Mononuclear cell (primary cell): ENCODE results near the gene UBQLNL. TPM values are rescaled to one million over a fixed set of nuclear protein-coding genes. Genes with fewer than 3 reads are reported as not detected.

ENCODE experiments used
- H3K27me3 ChIP-seq: 2 replicates; pipeline ENCODE4 v1.6.0; 2011; ENCODE audit warnings: low read length, control low read depth; ENCODE audit not compliant: insufficient read depth
- H3K4me1 ChIP-seq: 2 replicates; pipeline ENCODE4 v1.5.1; 2011; ENCODE audit warnings: mild to moderate bottlenecking, low read length, control low read depth; ENCODE audit not compliant: insufficient read depth
- H3K4me3 ChIP-seq: 2 replicates; pipeline ENCODE4 v1.5.1; 2011; ENCODE audit warnings: mild to moderate bottlenecking, low read length, moderate library complexity
- H3K9me3 ChIP-seq: 2 replicates; pipeline ENCODE4 v1.5.1; 2011; ENCODE audit warnings: low read depth, mild to moderate bottlenecking, control low read depth, low read length
- total RNA-seq: library from RNA; depleted of rRNA; stranded (reverse); fragments of >200 nt; gene quantifications from one replicate; pipeline ENCODE4 v1.2.3, GENCODE V29; 2012

Gene UBQLNL
- total RNA-seq, 1 donor: 0.52 TPM

GRCh38 chr11:5486421-5486820, 30.1 kb downstream of the UBQLNL start:
- Histone ChIP-seq H3K27me3 (no peaks in the 10 kb centered on the region), H3K9me3 (no peaks in the 10 kb centered on the region), H3K4me3 (no peak overlapping the region), H3K4me1 (no peaks in the 10 kb centered on the region)

GRCh38 chr11:5486003-5486402, 30.5 kb downstream of the UBQLNL start:
- H3K4me1 ChIP-seq: no peaks in the 10 kb centered on the region
- H3K9me3 ChIP-seq: no peaks in the 10 kb centered on the region
- H3K27me3 ChIP-seq: no peaks in the 10 kb centered on the region

GRCh38 chr11:5476186-5476819, 40.2 kb downstream of the UBQLNL start:
- Histone ChIP-seq H3K27me3 (no peaks in the 10 kb centered on the region), H3K4me1 (no peaks in the 10 kb centered on the region), H3K9me3 (no peaks in the 10 kb centered on the region), H3K4me3 (no peak overlapping the region)

More at GRCh38 chr11:5486003-5486402, 30.5 kb downstream of the UBQLNL start:
- H3K4me3 ChIP-seq: no peak overlapping the region

- H3K9me3 ChIP-seq: no peaks in the 10 kb centered on the region
- no peaks in the 10 kb centered on the region for H3K4me1 ChIP-seq
These were observed 42.6 kb downstream of the UBQLNL start for GRCh38 chr11:5473921-5474320.

GRCh38 chr11:5467527-5467926, 49.0 kb downstream of the UBQLNL start:
- H3K9me3 ChIP-seq: no peaks in the 10 kb centered on the region
- no peak overlapping the region for H3K4me3 ChIP-seq
- H3K4me1 ChIP-seq: no peaks in the 10 kb centered on the region
- no peaks in the 10 kb centered on the region for H3K27me3 ChIP-seq

More at GRCh38 chr11:5473921-5474320, 42.6 kb downstream of the UBQLNL start:
- H3K27me3 ChIP-seq: no peaks in the 10 kb centered on the region
- no peak overlapping the region for H3K4me3 ChIP-seq

Other genes starting within 250 kb of the UBQLNL start
- 0.94 TPM for gene HBE1, start 246.8 kb downstream of the UBQLNL start, total RNA-seq
- gene OR51B4, start 214.8 kb downstream of the UBQLNL start, total RNA-seq: not detected
- not detected for gene OR51B2, start 192.4 kb downstream of the UBQLNL start, total RNA-seq
- gene OR51B5, start 173.2 kb downstream of the UBQLNL start, total RNA-seq: 0.31 TPM
- not detected for gene OR51B6, start 165.2 kb downstream of the UBQLNL start, total RNA-seq
- 0.10 TPM for gene OR51M1, start 132.9 kb downstream of the UBQLNL start, total RNA-seq
- not detected for gene OR51Q1, start 94.6 kb downstream of the UBQLNL start, total RNA-seq
- not detected for gene OR51I1, start 75.2 kb downstream of the UBQLNL start, total RNA-seq
- not detected for gene OR51I2, start 67.4 kb downstream of the UBQLNL start, total RNA-seq
- not detected for gene OR52D1, start 28.0 kb downstream of the UBQLNL start, total RNA-seq
- gene UBQLN3, start 6.7 kb downstream of the UBQLNL start, total RNA-seq: 0.21 TPM
- gene OR52H1, start 31.8 kb upstream of the UBQLNL start, total RNA-seq: 0.63 TPM
- not detected for gene OR52B6, start 64.2 kb upstream of the UBQLNL start, total RNA-seq
- gene TRIM6, start 79.9 kb upstream of the UBQLNL start, total RNA-seq: 0.42 TPM
- 7.2 TPM for gene TRIM34, start 108.3 kb upstream of the UBQLNL start, total RNA-seq
- 6.5 TPM for gene TRIM5, start 168.4 kb upstream of the UBQLNL start, total RNA-seq
- 252 TPM for gene TRIM22, start 173.1 kb upstream of the UBQLNL start, total RNA-seq
- gene OR56B1, start 219.7 kb upstream of the UBQLNL start, total RNA-seq: 0.42 TPM
- gene OR52N4, start 237.5 kb upstream of the UBQLNL start, total RNA-seq: 1.0 TPM